ENCODE measurements around the gene SYNE1.

SYNE1 gene

DNA sequence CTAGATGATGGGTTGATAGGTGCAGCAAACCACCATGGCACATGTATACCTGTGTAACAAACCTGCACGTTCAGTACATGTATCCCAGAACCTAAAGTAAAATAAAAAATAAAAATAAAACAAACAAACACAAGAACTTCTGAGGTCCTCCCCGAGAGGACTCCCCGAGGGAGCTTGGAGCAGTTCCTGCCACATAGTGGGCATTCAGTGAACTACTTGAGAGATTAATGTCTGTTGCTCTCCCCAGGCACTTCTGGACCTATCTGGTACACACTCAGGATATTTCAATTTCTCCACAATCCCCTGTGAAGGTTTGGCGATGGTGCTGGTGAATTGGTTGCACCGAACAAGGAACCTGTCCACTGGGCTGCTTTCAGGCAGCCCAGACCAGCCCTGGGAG, 518.5 kb downstream of the SYNE1 start:
- in situ Hi-C loops (cut with MboI; ENCODE audit: low sequenced_read_pairs, unreplicated experiment) = loop anchor here (25.0 kb wide), 1 partner anchor 431 kb away; no protein-coding TSS in a partner anchor
- no peak for DNase-seq (ENCODE audit: low spot score)
- no peak for TF ChIP-seq CTCF (IDR thresholded peaks at IDR 0.05; ENCODE audit: borderline replicate concordance, control extremely low read depth, extremely low read depth, insufficient read depth, missing control alignments)

DNA sequence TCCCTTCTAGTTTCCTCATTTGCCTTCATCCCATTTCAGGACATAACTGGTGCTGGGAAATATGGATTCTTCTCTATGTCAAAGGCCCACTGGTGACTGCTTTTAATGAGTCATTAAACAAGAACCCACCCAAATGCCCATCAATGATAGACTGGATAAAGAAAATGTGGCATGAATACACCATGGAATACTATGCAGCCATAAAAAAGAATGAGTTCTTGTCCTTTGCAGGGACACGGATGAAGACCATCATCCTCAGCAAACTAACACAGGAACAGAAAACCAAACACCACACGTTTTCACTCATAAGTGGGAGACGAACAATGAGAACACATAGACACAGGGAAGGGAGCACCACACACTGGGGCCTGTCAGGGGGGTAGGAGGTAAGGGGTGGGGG, 518.9 kb downstream of the SYNE1 start:
- TF ChIP-seq CTCF (IDR thresholded peaks at IDR 0.05; ENCODE audit: borderline replicate concordance, control extremely low read depth, extremely low read depth, insufficient read depth, missing control alignments) = no peak
- no peak for DNase-seq (ENCODE audit: low spot score)
- in situ Hi-C loops (cut with MboI; ENCODE audit: low sequenced_read_pairs, unreplicated experiment) = loop anchor here (25.0 kb wide), 1 partner anchor 431 kb away; no protein-coding TSS in a partner anchor

- in situ Hi-C loops (cut with MboI; ENCODE audit: low sequenced_read_pairs, unreplicated experiment) = loop anchor here (25.0 kb wide), 1 partner anchor 430 kb away; no protein-coding TSS in a partner anchor
- DNase-seq (ENCODE audit: low spot score) = no peak
- TF ChIP-seq CTCF (IDR thresholded peaks at IDR 0.05; ENCODE audit: borderline replicate concordance, control extremely low read depth, extremely low read depth, insufficient read depth, missing control alignments) = no peak
These were observed 519.7 kb downstream of the SYNE1 start for GRCh38 chr6:152117156-152118133.

DNA sequence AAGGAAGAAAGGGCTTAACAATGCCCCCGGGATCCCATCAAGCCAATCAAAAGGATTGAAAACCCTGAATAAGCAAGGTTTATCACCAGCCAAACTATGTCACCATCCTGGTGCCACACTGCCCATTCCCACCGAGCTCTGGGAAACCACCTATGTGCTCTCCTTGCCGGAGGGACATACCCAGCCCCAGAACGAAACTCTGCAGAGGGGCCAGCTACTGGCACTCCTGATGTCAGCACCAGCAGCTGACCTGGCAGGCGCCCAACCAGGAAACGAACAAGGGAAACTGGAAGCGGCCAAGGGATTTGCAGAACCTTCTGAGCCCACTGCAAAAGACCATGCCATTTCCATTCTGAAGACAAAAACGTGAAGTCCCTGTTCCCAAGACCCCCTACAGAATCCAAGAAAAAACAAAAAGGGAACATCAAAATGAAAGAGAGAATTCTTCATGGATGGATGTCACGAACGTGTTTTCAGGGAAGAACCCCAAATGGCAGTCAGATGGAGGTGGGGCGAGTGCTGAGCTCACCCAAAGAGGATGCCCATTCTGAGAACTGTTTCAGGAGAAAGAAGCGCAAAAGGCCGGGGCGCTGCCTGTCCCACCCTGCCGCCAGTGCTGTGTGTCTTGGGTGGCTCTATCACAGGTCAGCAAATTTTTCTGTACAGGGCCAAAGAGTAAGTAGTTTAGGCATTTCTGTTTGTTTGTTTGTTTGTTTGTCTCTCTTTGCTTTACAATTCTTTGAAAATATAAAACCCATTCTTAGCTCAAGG, 524.5 kb downstream of the SYNE1 start:
- DNase-seq (ENCODE audit: low spot score) = no peak
- in situ Hi-C loops (cut with MboI; ENCODE audit: low sequenced_read_pairs, unreplicated experiment) = loop anchor here (25.0 kb wide), 1 partner anchor 425 kb away; no protein-coding TSS in a partner anchor
- no peak for TF ChIP-seq CTCF (IDR thresholded peaks at IDR 0.05; ENCODE audit: borderline replicate concordance, control extremely low read depth, extremely low read depth, insufficient read depth, missing control alignments)

GRCh38 chr6:152110886-152111820, 526.0 kb downstream of the SYNE1 start:
- DNase-seq (ENCODE audit: low spot score) = no peak
- TF ChIP-seq CTCF (IDR thresholded peaks at IDR 0.05; ENCODE audit: borderline replicate concordance, control extremely low read depth, extremely low read depth, insufficient read depth, missing control alignments) = no peak
- in situ Hi-C loops (cut with MboI; ENCODE audit: low sequenced_read_pairs, unreplicated experiment) = loop anchor here (25.0 kb wide), 1 partner anchor 424 kb away; no protein-coding TSS in a partner anchor

All from GM13976 (cell line).